MM.1S (cell line): Measurements from ENCODE around the gene PILRA.
"Not testable (repeated sequence)": the region's sequence is repeated elsewhere in the genome, so short reads cannot be mapped to it uniquely, and the experiment has no call there.

Source experiments
- DNase-seq: peaks from one replicate; pipeline ENCODE4 v3.0.0-alpha.2; 2015
- H2AFZ ChIP-seq: fragments of 300-600 bp; sonication (generic); 2 replicates; pipeline ENCODE4 v1.6.0; 2016; ENCODE audit warnings: antibody characterized with exemption, low read length
- H3F3A ChIP-seq: fragments of 300-600 bp; sonication (generic); 2 replicates; pipeline ENCODE4 v1.6.1; 2016; ENCODE audit warnings: mild to moderate bottlenecking, antibody characterized with exemption, low read length, moderate library complexity, mixed read lengths; ENCODE audit not compliant: insufficient read depth
- H3K27ac ChIP-seq: fragments of 300-600 bp; sonication (generic); 2 replicates; pipeline ENCODE4 v1.5.1; 2016; ENCODE audit warnings: mild to moderate bottlenecking, low read length
- H3K27me3 ChIP-seq: fragments of 300-600 bp; sonication (generic); replicated peaks from 2 replicates; pipeline ENCODE4 v1.6.0; 2016; ENCODE audit warnings: low read length; ENCODE audit not compliant: insufficient read depth
- H3K36me3 ChIP-seq: fragments of 300-600 bp; sonication (generic); replicated peaks from 2 replicates; pipeline ENCODE4 v1.6.1; 2016; ENCODE audit warnings: mild to moderate bottlenecking, low read length, mixed read lengths; ENCODE audit not compliant: insufficient read depth
- H3K4me1 ChIP-seq: fragments of 300-600 bp; sonication (generic); 2 replicates; pipeline ENCODE4 v1.6.1; 2016; ENCODE audit warnings: low read length, mixed read lengths
- H3K4me2 ChIP-seq: fragments of 300-600 bp; sonication (generic); 2 replicates; pipeline ENCODE4 v1.6.0; 2016; ENCODE audit warnings: low read depth, low read length
- H3K4me3 ChIP-seq: fragments of 300-600 bp; sonication (generic); 2 replicates; pipeline ENCODE4 v1.5.1; 2016; ENCODE audit warnings: low read length, mixed read lengths
- H3K79me2 ChIP-seq: fragments of 300-600 bp; sonication (generic); 2 replicates; pipeline ENCODE4 v1.6.1; 2016; ENCODE audit warnings: mixed run types, low read length, mixed read lengths
- H3K9ac ChIP-seq: fragments of 300-600 bp; sonication (generic); 2 replicates; pipeline ENCODE4 v1.6.1; 2016; ENCODE audit warnings: low read length, mixed read lengths
- H3K9me2 ChIP-seq: fragments of 300-600 bp; sonication (generic); replicated peaks from 2 replicates; pipeline ENCODE4 v1.6.1; 2016; ENCODE audit warnings: mild to moderate bottlenecking, low read length, mixed read lengths; ENCODE audit not compliant: insufficient read depth
- H3K9me3 ChIP-seq: fragments of 300-600 bp; sonication (generic); replicated peaks from 2 replicates; pipeline ENCODE4 v1.6.1; 2016; ENCODE audit warnings: mild to moderate bottlenecking, low read length, mixed read lengths; ENCODE audit not compliant: insufficient read depth
- H4K20me1 ChIP-seq: fragments of 300-600 bp; sonication (generic); 2 replicates; pipeline ENCODE4 v1.6.1; 2016; ENCODE audit warnings: mild to moderate bottlenecking, low read length, moderate library complexity, mixed read lengths; ENCODE audit not compliant: insufficient read depth
- CTCF ChIP-seq: fragments of 300-600 bp; sonication (generic); IDR thresholded peaks from 2 replicates; pipeline ENCODE4 v1.5.1; 2016; ENCODE audit warnings: antibody characterized with exemption, low read length, mixed read lengths
- EZH2 ChIP-seq: fragments of 300-600 bp; sonication (generic); optimal IDR thresholded peaks from 2 replicates; pipeline ENCODE3; 2017; ENCODE audit warnings: low read depth, mild to moderate bottlenecking, antibody characterized with exemption, low read length, mixed read lengths
- EZH2phosphoT487 ChIP-seq: fragments of 300-600 bp; sonication (generic); IDR thresholded peaks from 2 replicates; pipeline ENCODE4 v1.6.1; 2018; ENCODE audit warnings: antibody characterized with exemption, low read length

Gene PILRA

GRCh38 chr7:100341286-100341685, 32.0 kb upstream of the PILRA start:
- H4K20me1 ChIP-seq, H3K36me3 ChIP-seq, H3K4me3 ChIP-seq, H3K9me3 ChIP-seq, H3K27me3 ChIP-seq, H3K4me2 ChIP-seq, H3K9me2 ChIP-seq, H2AFZ ChIP-seq, H3K9ac ChIP-seq: not testable (repeated sequence)
- H3F3A ChIP-seq, result peaks cover 17% of the 10 kb centered on the region
- TF ChIP-seq CTCF, result peak; percentile 15; the same call in 1 of the 2 replicates
- H3K79me2 ChIP-seq, result peaks cover 40% of the 10 kb centered on the region
- DNase-seq, result peak; percentile 71
- peaks cover 23% of the 10 kb centered on the region for H3K4me1 ChIP-seq
- peak overlapping the region; percentile 48; the same call in 1 of the 2 replicates for H3K27ac ChIP-seq

- Histone ChIP-seq H3K4me2 (no peak overlapping the region), H3K4me1 (peaks cover 23% of the 10 kb centered on the region)
Observed at GRCh38 chr7:100342765-100343164, 30.5 kb upstream of the PILRA start.

GRCh38 chr7:100344124-100344559, 29.1 kb upstream of the PILRA start:
- H3K4me2 ChIP-seq, result peak overlapping the region; percentile 45; the same call in 1 of the 2 replicates
- H3K9ac ChIP-seq, H3K36me3 ChIP-seq, H3K4me3 ChIP-seq, H3K9me3 ChIP-seq, H3K27me3 ChIP-seq, H2AFZ ChIP-seq, DNase-seq, H3K9me2 ChIP-seq: not testable (repeated sequence)
- peak overlapping the region; percentile 94; the same call in 1 of the 2 replicates for H3K27ac ChIP-seq
- H3K79me2 ChIP-seq, result peaks cover 43% of the 10 kb centered on the region
- H4K20me1 ChIP-seq, result peaks cover 14% of the 10 kb centered on the region; the same call in 1 of the 2 replicates
- peaks cover 17% of the 10 kb centered on the region for H3F3A ChIP-seq
- H3K4me1 ChIP-seq, result peaks cover 23% of the 10 kb centered on the region

More at GRCh38 chr7:100342765-100343164, 30.5 kb upstream of the PILRA start:
- Histone ChIP-seq H3K4me3 (no peak overlapping the region), H2AFZ (no peak overlapping the region), H3K79me2 (peaks cover 49% of the 10 kb centered on the region), H4K20me1 (peaks cover 14% of the 10 kb centered on the region; the same call in 1 of the 2 replicates), H3K36me3 (peaks cover 9% of the 10 kb centered on the region; the same call in 1 of the 2 replicates), H3K27ac (no peak overlapping the region), H3F3A (peaks cover 17% of the 10 kb centered on the region), H3K9me3 (no peaks in the 10 kb centered on the region), H3K9me2 (no peaks in the 10 kb centered on the region), H3K27me3 (no peaks in the 10 kb centered on the region), H3K9ac (no peak overlapping the region)
- DNase-seq, result no peak
- no peak for TF ChIP-seq EZH2
- no peak for TF ChIP-seq EZH2phosphoT487
- no peak for TF ChIP-seq CTCF

GRCh38 chr7:100344560-100345287, 28.6 kb upstream of the PILRA start:
- DNase-seq, result peak; percentile 98
- Histone ChIP-seq H3F3A (peaks cover 17% of the 10 kb centered on the region), H3K9ac (peak overlapping the region; percentile 38; the same call in 1 of the 2 replicates), H3K4me2 (peak overlapping the region; percentile 66; the same call in 1 of the 2 replicates), H3K4me1 (peaks cover 23% of the 10 kb centered on the region), H3K27ac (peak overlapping the region; percentile 94), H4K20me1 (peaks cover 14% of the 10 kb centered on the region; the same call in 1 of the 2 replicates), H3K79me2 (peaks cover 44% of the 10 kb centered on the region)
- H2AFZ ChIP-seq, H3K9me2 ChIP-seq, H3K4me3 ChIP-seq, H3K9me3 ChIP-seq, H3K36me3 ChIP-seq, H3K27me3 ChIP-seq: not testable (repeated sequence)
- peak; percentile 55 for TF ChIP-seq CTCF
